Adrenal gland (tissue), 12 donors: ENCODE results near the gene ARL6IP6. TPM values are rescaled to one million over a fixed set of nuclear protein-coding genes. Genes with fewer than 3 reads are reported as not detected.
"Not testable (repeated sequence)": the region's sequence is repeated elsewhere in the genome, so short reads cannot be mapped to it uniquely, and the experiment has no call there.

ENCODE experiments used
- DNase-seq, 7 donors: peaks; one replicate each; pipeline ENCODE4 v3.0.0-alpha.2; 2019 to 2020
- H3K27ac ChIP-seq, 5 donors: fragments of 200-600 bp; sonication (generic) in 4 of 5; 1 replicate in 3 of 5; 2 replicates in 2 of 5; pipeline versions ENCODE4 v1.5.1 to v1.8.0; 2016 to 2020; ENCODE audit warnings: mild to moderate bottlenecking in 1 of 5
- H3K27me3 ChIP-seq: fragments of 200-600 bp; 2 replicates; pipeline ENCODE4 v1.8.0; 2021
- H3K36me3 ChIP-seq, 2 donors: fragments of 200-600 bp; replicated peaks in 1 of 2; 1 replicate in 1 of 2; 2 replicates in 1 of 2; pipeline versions ENCODE4 v1.5.1 to v1.8.0; 2018 to 2022
- H3K4me1 ChIP-seq, 2 donors: fragments of 200-600 bp; replicated peaks in 1 of 2; 1 replicate in 1 of 2; 2 replicates in 1 of 2; pipeline versions ENCODE4 v1.5.1 to v1.8.0; 2018 to 2021
- H3K4me3 ChIP-seq, 4 donors: fragments of 200-600 bp; sonication (generic) in 3 of 4; one replicate each; pipeline ENCODE4 v1.5.1; 2016 to 2018
- H3K9me3 ChIP-seq, 3 donors: fragments of 200-600 bp; sonication (generic) in 1 of 3; replicated peaks in 1 of 3; 1 replicate in 2 of 3; 2 replicates in 1 of 3; pipeline versions ENCODE4 v1.5.1 to v1.8.0; 2016 to 2021
- CTCF ChIP-seq, 6 experiments: fragments of 450-650 bp in 4 of 6; fragments of 200-600 bp in 2 of 6; sonication (generic) in 1 of 6; IDR thresholded peaks; 1 replicate in 5 of 6; 2 replicates in 1 of 6; pipeline versions ENCODE4 v1.5.1 to v1.8.0; 2016 to 2021; ENCODE audit warnings: antibody characterized with exemption in 6 of 6, mild to moderate bottlenecking in 2 of 6, moderate library complexity in 1 of 6
- POLR2A ChIP-seq, 2 donors: fragments of 450-650 bp; IDR thresholded peaks; one replicate each; pipeline ENCODE4 v1.6.1; 2017; ENCODE audit warnings: antibody characterized with exemption in 2 of 2, mild to moderate bottlenecking in 2 of 2, moderate library complexity in 1 of 2
- WGBS, 4 donors: extraction: QIAGEN DNeasy Blood & Tissue Kit in 2 of 4; methylation state at CpG; one replicate each; pipeline versions ENCODE4 v1.1.5 to v1.1.7; 2013 to 2017; 5-methylcytosine and 5-hydroxymethylcytosine counted together
- intact Hi-C, 2 donors: fragments of 100-400 bp; cut with DNase I; formaldehyde crosslinking; loops; one replicate each; pipeline versions ENCODE4 v1.14.1 to v1.15.0; 2022 to 2023
- polyA plus RNA-seq, 3 donors: library from polyadenylated mRNA; stranded (reverse); fragments of 200-250 nt in 2 of 3; fragments of 350-450 nt in 1 of 3; fragmentation: Illumina TruSeq in 1 of 3; extraction: RNeasy Lipid Tissue Mini Kit (QIAGEN cat#74804) in 1 of 3; gene quantifications; one replicate each; pipeline ENCODE4 v1.2.3, GENCODE V29; 2013 to 2014
- total RNA-seq, 9 donors: library from RNA; depleted of rRNA in 4 of 9; stranded (reverse); fragments of >200 nt in 4 of 9; fragments of 120-200 nt in 1 of 9; fragmentation: NEBNext Ultra II Directional in 1 of 9; extraction: Animal tissue kit (Norgen Biotek cat#: 25700) in 1 of 9; gene quantifications; one replicate each; pipeline versions ENCODE4 v1.1.0 to v1.2.4, GENCODE V29; 2013 to 2023
- donor health status: healthy with polysubstance abuse.
- donor health status: Bipolar disorder and iron deficiency.
- donor health status: DM: yes; HTN: yes; CAD: no.
- donor health status: DM: no; HTN: no; CAD: no.
- donor health status: DM: no; HTN: no; CAD: no.
- donor health status: DM: yes; HTN: yes; CAD: no.

Gene ARL6IP6
- total and polyA plus RNA-seq, 12 donors, result 5.0 to 24.5 (median 11.8) TPM

DNA sequence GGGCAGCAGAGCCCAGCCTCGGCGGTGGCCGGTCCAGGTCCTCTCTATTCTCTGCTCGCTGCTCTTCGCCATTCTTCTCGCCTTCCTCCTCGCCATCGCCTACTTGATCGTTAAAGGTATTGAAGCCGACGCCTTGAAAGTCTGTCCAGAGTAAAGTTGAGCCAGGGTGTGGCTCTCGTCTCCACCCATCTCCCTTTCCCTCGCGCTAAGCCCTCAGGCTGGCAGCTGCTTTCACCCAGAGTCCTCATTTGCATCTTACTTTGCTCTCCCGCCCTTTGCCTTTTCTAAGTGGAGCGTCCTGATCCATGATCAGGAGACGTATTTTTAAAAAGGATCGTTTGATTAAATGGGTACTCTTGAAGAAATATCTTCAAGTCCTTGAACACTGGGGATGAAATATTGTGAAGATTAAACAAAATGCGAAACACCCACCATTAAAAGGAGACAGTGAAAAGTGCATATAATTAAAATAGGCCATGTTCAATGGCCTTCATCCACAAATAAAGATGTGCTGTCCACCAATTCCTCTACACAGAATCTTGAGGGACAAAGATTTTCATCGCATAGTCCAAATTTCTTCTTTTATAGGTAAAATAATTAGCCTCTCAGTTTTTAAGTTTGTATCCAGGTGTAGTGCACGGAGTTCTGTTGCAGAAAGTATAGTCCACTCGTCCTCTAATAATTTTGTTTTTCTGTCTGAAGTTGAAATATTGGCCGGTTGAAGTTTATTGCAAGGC lies 657 bp downstream of the ARL6IP6 start:
- Histone ChIP-seq H3K27ac (peak overlapping the region; percentile 96 to 98 (median 98)), H3K4me1 (peaks cover 0 to 39% of the 10 kb centered on the region in 2 donors), H3K4me3 (peak overlapping the region; percentile 25 to 97 (median 96)), H3K27me3 (no peaks in the 10 kb centered on the region), H3K36me3 (no peaks in the 10 kb centered on the region), H3K9me3 (no peaks in the 10 kb centered on the region)
- 3 to 5% (median 4%) methylated on average over 23 of the region's 23 CpGs for WGBS, 4 donors
- DNase-seq, result peak in 4 of 7 donors; percentile 46 to 50 (median 48)
- intact Hi-C loops, result no loop called here
- TF ChIP-seq POLR2A (IDR thresholded peaks at IDR 0.05) (no peak), CTCF (IDR thresholded peaks at IDR 0.05) (peak in 1 of 6 experiments; percentile 4)

DNA sequence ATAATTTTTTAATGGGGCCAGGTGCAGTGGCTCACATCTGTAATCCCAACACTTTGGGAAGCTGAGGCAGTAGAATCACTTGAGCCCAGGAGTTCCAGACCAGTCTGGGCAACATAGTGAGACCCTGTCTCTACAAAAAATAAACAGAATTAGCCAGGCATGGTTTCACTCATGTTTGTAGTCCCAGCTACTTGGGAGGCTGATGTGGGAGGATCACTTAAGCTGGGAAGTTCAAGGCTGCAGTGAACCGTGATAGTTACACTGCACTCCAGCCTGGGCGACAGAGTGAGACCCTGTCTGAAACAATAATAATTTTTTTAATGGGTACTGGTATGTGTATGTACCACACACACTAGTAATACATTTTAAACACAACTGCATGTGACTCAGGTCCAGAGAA lies 2.4 kb downstream of the ARL6IP6 start:
- 40 to 73% (median 69%) methylated on average over 1 to 2 of the region's 2 CpGs for WGBS, 4 donors
- no peaks in the 10 kb centered on the region for H3K9me3 ChIP-seq
- H3K4me1 ChIP-seq, result peaks cover 0 to 30% of the 10 kb centered on the region in 2 donors
- DNase-seq, result no peak
- H3K4me3 ChIP-seq, result no peak overlapping the region
- TF ChIP-seq CTCF (IDR thresholded peaks at IDR 0.05) (no peak), POLR2A (IDR thresholded peaks at IDR 0.05) (no peak)
- no peak overlapping the region for H3K27ac ChIP-seq
- no peaks in the 10 kb centered on the region for H3K36me3 ChIP-seq
- H3K27me3 ChIP-seq, result no peaks in the 10 kb centered on the region
- intact Hi-C loops, result no loop called here

- intact Hi-C loops, H3K4me3 ChIP-seq, H3K27ac ChIP-seq, DNase-seq, H3K27me3 ChIP-seq, H3K36me3 ChIP-seq, H3K9me3 ChIP-seq: not testable (repeated sequence)
- peaks cover 6 to 31% of the 10 kb centered on the region in 2 donors for H3K4me1 ChIP-seq
- WGBS, 4 donors, result 92 to 99% (median 97%) methylated on average over 8 of the region's 8 CpGs
These were observed 4.2 kb downstream of the ARL6IP6 start for GRCh38 chr2:152722639-152723038.

DNA sequence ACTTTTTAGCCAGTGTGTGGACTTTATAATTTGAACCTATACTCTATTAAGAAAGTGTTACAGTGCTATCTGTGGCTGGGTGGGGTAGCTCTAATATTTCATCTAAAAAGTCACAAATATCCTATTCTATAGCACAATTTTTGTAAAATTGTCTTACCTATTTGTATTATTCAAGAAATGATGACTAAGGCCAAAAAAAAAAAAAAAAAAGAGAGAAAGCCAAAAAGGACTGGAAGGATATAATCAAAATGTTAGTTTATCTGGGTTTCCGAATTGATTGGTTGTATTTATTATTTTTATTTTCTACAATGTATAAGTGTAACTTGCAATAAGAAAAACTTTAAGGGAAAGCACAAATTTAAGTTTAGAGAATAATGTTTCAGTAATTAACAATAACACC lies 5.5 kb downstream of the ARL6IP6 start:
- no peaks in the 10 kb centered on the region for H3K9me3 ChIP-seq
- DNase-seq, result no peak
- peaks cover 6 to 31% of the 10 kb centered on the region in 2 donors for H3K4me1 ChIP-seq
- intact Hi-C loops, result no loop called here
- TF ChIP-seq CTCF (IDR thresholded peaks at IDR 0.05), result no peak
- no peaks in the 10 kb centered on the region for H3K27me3 ChIP-seq
- H3K36me3 ChIP-seq, result no peaks in the 10 kb centered on the region
- 91 to 98% (median 95%) methylated on average over 1 of the region's 1 CpG for WGBS, 4 donors
- H3K27ac ChIP-seq, result no peak overlapping the region
- no peak overlapping the region for H3K4me3 ChIP-seq

DNA sequence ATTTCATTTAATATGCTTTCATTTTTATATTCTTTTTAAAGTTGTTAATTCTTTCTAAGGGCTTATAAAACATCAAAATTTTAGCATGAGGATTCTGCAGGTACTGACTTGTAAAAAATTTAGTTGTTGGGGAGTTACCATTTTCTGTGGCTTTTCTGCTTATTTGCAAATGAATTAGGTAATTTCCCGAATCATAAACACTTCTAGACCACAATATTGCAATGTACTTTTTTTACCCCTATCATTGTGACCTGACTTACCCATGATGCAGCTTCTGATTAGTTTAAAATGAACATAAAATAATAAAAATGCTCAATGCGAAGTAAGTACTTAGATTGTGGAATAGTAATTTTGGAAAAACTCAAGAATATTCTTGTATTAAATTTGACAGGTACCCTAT lies 11.4 kb downstream of the ARL6IP6 start:
- H3K4me3 ChIP-seq, result no peak overlapping the region
- no peak for TF ChIP-seq CTCF (IDR thresholded peaks at IDR 0.05)
- H3K36me3 ChIP-seq, result no peaks in the 10 kb centered on the region
- no peaks in the 10 kb centered on the region for H3K9me3 ChIP-seq
- no peak for DNase-seq
- no peaks in the 10 kb centered on the region for H3K27me3 ChIP-seq
- peaks cover 6 to 9% of the 10 kb centered on the region in 2 donors for H3K4me1 ChIP-seq
- no peak overlapping the region for H3K27ac ChIP-seq
- intact Hi-C loops, result no loop called here
- 84 to 94% (median 88%) methylated on average over 2 of the region's 2 CpGs for WGBS, 4 donors
